Fibroblast of lung (primary cell): ENCODE measurements around the gene GPC6. TPM values are rescaled to one million over a fixed set of nuclear protein-coding genes. Genes with fewer than 3 reads are reported as not detected.

ENCODE experiments used
- DNase-seq, 2 donors: peaks; one replicate each; pipeline versions ENCODE4 v3.0.0 to v3.0.0-alpha.2; 2010; ENCODE audit warnings: low read depth in 2 of 2
- H2AFZ ChIP-seq: 2 replicates; pipeline ENCODE4 v1.5.1; 2012; ENCODE audit warnings: low read length, control low read depth, inconsistent platforms
- H3K27ac ChIP-seq: 2 replicates; pipeline ENCODE4 v1.5.1; 2011; ENCODE audit warnings: low read length, control low read depth; ENCODE audit not compliant: insufficient read depth
- H3K27me3 ChIP-seq: 2 replicates; pipeline ENCODE4 v1.5.1; 2011; ENCODE audit warnings: mild to moderate bottlenecking, low read length; ENCODE audit not compliant: control insufficient read depth, insufficient read depth
- H3K36me3 ChIP-seq: 2 replicates; pipeline ENCODE4 v1.5.1; 2011; ENCODE audit warnings: low read length; ENCODE audit not compliant: control insufficient read depth, insufficient read depth
- H3K4me1 ChIP-seq: 2 replicates; pipeline ENCODE4 v1.5.1; 2011; ENCODE audit warnings: low read length; ENCODE audit not compliant: control insufficient read depth, insufficient read depth; ENCODE audit errors: extremely low read depth
- H3K4me2 ChIP-seq: 2 replicates; pipeline ENCODE4 v1.5.1; 2011; ENCODE audit warnings: low read length, control low read depth; ENCODE audit not compliant: insufficient read depth; ENCODE audit errors: extremely low read depth
- H3K4me3 ChIP-seq, 4 experiments: fragments of 200-600 bp in 1 of 4; sonication (generic) in 1 of 4; replicated peaks in 1 of 4; 2 replicates each; pipeline ENCODE4 v1.5.1; 2011 to 2016; ENCODE audit warnings: low read length in 4 of 4, low read depth in 3 of 4, mild to moderate bottlenecking in 3 of 4, control low read depth in 2 of 4, inconsistent platforms in 1 of 4, mixed read lengths in 1 of 4; ENCODE audit not compliant: insufficient read depth in 1 of 4; ENCODE audit errors: control extremely low read depth in 1 of 4
- H3K79me2 ChIP-seq: 2 replicates; pipeline ENCODE4 v1.5.1; 2012; ENCODE audit warnings: mild to moderate bottlenecking, low read length, inconsistent platforms; ENCODE audit not compliant: control insufficient read depth, insufficient read depth
- H3K9ac ChIP-seq: 2 replicates; pipeline ENCODE4 v1.5.1; 2011; ENCODE audit warnings: mild to moderate bottlenecking, low read length, control low read depth; ENCODE audit not compliant: insufficient read depth
- H3K9me3 ChIP-seq: 2 replicates; pipeline ENCODE4 v1.5.1; 2012; ENCODE audit warnings: low read depth, low read length; ENCODE audit not compliant: control insufficient read depth, insufficient read depth
- H4K20me1 ChIP-seq: 2 replicates; pipeline ENCODE4 v1.5.1; 2011; ENCODE audit warnings: low read length; ENCODE audit not compliant: control insufficient read depth, insufficient read depth; ENCODE audit errors: extremely low read depth
- EZH2 ChIP-seq: IDR thresholded peaks from 2 replicates; pipeline ENCODE4 v1.5.1; 2012; ENCODE audit warnings: low read length, control low read depth, mild to moderate bottlenecking; ENCODE audit errors: missing control alignments
- polyA plus RNA-seq, 2 donors: library from polyadenylated mRNA; depleted of rRNA in 1 of 2; stranded (reverse) in 1 of 2; unstranded in 1 of 2; fragments of >200 nt; gene quantifications; 2 replicates each; pipeline ENCODE4 v1.2.1, GENCODE V29; 2011 to 2012; ENCODE audit warnings: missing spikeins in 1 of 2
- total RNA-seq: library from RNA; depleted of rRNA; stranded (reverse); fragments of >200 nt; gene quantifications from 2 replicates; pipeline ENCODE4 v1.2.1, GENCODE V29; 2014
- TF ChIP-seq, protein P1 (sequence below), 2 donors: IDR thresholded peaks in 1 of 2; conservative IDR thresholded peaks in 1 of 2; 1 replicate in 1 of 2; 2 replicates in 1 of 2; pipeline ENCODE4 v1.5.1; 2011 to 2012; ENCODE audit warnings: low read length in 2 of 2, control low read depth in 1 of 2, inconsistent platforms in 1 of 2, low read depth in 1 of 2, mild to moderate bottlenecking in 1 of 2

GPC6 gene
- total and polyA plus RNA-seq, 2 donors (not counting 1 experiment from before 2014, with no cell fraction given), result 11.2 to 33.7 TPM

- TF ChIP-seq EZH2, result no peak
- TF ChIP-seq, protein P1, sequence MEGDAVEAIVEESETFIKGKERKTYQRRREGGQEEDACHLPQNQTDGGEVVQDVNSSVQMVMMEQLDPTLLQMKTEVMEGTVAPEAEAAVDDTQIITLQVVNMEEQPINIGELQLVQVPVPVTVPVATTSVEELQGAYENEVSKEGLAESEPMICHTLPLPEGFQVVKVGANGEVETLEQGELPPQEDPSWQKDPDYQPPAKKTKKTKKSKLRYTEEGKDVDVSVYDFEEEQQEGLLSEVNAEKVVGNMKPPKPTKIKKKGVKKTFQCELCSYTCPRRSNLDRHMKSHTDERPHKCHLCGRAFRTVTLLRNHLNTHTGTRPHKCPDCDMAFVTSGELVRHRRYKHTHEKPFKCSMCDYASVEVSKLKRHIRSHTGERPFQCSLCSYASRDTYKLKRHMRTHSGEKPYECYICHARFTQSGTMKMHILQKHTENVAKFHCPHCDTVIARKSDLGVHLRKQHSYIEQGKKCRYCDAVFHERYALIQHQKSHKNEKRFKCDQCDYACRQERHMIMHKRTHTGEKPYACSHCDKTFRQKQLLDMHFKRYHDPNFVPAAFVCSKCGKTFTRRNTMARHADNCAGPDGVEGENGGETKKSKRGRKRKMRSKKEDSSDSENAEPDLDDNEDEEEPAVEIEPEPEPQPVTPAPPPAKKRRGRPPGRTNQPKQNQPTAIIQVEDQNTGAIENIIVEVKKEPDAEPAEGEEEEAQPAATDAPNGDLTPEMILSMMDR (conservative IDR thresholded peaks at IDR 0.05 in 1 of 2, IDR thresholded peaks at IDR 0.05 in 1 of 2; ENCODE audit: low read depth in 1 of 2, low read length in 2 of 2), result no peak
- DNase-seq, result no peak
- Histone ChIP-seq H3K4me3 (no peak overlapping the region), H3K79me2 (no peaks in the 10 kb centered on the region), H4K20me1 (no peaks in the 10 kb centered on the region), H2AFZ (no peak overlapping the region), H3K9me3 (no peaks in the 10 kb centered on the region), H3K27me3 (no peaks in the 10 kb centered on the region), H3K4me1 (no peaks in the 10 kb centered on the region), H3K4me2 (no peak overlapping the region), H3K36me3 (no peaks in the 10 kb centered on the region), H3K9ac (no peak overlapping the region), H3K27ac (no peak overlapping the region)
Measured at GRCh38 chr13:93304134-93304533, 77.5 kb downstream of the GPC6 start.

GRCh38 chr13:93304868-93305613, 78.4 kb downstream of the GPC6 start:
- Histone ChIP-seq H3K27ac (no peak overlapping the region), H2AFZ (no peak overlapping the region), H3K36me3 (no peaks in the 10 kb centered on the region), H3K4me3 (no peak overlapping the region), H3K9ac (no peak overlapping the region), H3K9me3 (no peaks in the 10 kb centered on the region), H4K20me1 (no peaks in the 10 kb centered on the region), H3K4me2 (peak overlapping the region; percentile 37), H3K27me3 (no peaks in the 10 kb centered on the region), H3K79me2 (no peaks in the 10 kb centered on the region), H3K4me1 (no peaks in the 10 kb centered on the region)
- no peak for TF ChIP-seq EZH2
- TF ChIP-seq, protein P1 (conservative IDR thresholded peaks at IDR 0.05 in 1 of 2, IDR thresholded peaks at IDR 0.05 in 1 of 2; ENCODE audit: low read depth in 1 of 2, low read length in 2 of 2), result no peak
- no peak for DNase-seq

- Histone ChIP-seq H3K27ac (no peak overlapping the region), H3K4me3 (no peak overlapping the region), H3K9me3 (no peaks in the 10 kb centered on the region), H3K27me3 (no peaks in the 10 kb centered on the region), H3K9ac (no peak overlapping the region), H3K4me2 (peak overlapping the region; percentile 37), H4K20me1 (no peaks in the 10 kb centered on the region), H3K79me2 (no peaks in the 10 kb centered on the region), H2AFZ (no peak overlapping the region), H3K4me1 (no peaks in the 10 kb centered on the region), H3K36me3 (no peaks in the 10 kb centered on the region)
- TF ChIP-seq, protein P1 (conservative IDR thresholded peaks at IDR 0.05 in 1 of 2, IDR thresholded peaks at IDR 0.05 in 1 of 2; ENCODE audit: low read depth in 1 of 2, low read length in 2 of 2), result no peak
- no peak for TF ChIP-seq EZH2
- peak; percentile 26 to 52 for DNase-seq
Measured at GRCh38 chr13:93305886-93306285, 79.3 kb downstream of the GPC6 start.
